Ramos (cell line): ENCODE results near the gene HSDL1.

ENCODE experiments used
- in situ Hi-C: fragments of 300-500 bp; cut with MboI; formaldehyde crosslinking; loops from one replicate; pipeline ENCODE4 v1.14.3; 2022; ENCODE audit warnings: low sequenced_read_pairs; ENCODE audit not compliant: unreplicated experiment

HSDL1 gene

DNA sequence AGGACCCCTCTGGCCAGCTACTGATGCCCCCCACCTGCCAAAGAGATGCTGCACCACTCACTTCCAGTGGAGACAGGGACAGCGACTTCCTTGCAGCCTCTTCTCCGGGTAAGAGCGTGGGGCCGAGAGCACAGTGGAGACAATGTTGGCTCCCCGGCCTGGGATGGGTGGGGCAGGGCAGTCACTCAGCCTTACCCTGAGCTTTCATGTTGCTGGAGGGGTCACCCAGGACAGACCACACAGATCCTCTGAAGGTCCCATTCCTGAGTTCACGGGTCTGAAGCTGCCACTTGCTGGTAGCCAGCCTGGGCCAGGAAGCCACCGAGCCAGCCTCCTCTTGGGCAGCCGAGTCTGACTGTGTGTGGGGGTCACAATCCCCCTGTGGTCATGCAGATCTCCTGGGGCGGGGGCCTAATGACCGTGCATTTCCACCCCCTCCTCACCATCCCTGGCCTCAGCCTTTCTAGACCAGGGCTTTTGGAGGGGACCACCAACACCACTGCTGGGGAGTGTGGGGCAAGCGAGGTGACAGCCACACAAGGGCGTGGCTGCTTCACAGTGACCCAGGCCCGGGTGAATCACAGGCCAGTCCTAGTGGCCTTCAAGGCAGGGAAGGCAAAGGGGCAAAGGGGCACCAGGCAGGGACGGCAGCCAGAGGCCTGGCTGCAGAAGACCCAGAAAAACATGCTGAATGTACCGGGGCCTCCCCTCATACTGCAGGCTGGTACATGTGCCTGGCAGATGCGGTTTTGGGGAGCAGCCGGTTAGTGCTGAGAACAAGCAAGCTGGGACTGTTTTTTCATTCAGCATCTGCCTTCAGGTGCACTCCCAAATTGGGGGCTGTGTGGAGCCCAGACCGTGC lies 31.4 kb upstream of the HSDL1 start:
- in situ Hi-C loops: no loop called here

DNA sequence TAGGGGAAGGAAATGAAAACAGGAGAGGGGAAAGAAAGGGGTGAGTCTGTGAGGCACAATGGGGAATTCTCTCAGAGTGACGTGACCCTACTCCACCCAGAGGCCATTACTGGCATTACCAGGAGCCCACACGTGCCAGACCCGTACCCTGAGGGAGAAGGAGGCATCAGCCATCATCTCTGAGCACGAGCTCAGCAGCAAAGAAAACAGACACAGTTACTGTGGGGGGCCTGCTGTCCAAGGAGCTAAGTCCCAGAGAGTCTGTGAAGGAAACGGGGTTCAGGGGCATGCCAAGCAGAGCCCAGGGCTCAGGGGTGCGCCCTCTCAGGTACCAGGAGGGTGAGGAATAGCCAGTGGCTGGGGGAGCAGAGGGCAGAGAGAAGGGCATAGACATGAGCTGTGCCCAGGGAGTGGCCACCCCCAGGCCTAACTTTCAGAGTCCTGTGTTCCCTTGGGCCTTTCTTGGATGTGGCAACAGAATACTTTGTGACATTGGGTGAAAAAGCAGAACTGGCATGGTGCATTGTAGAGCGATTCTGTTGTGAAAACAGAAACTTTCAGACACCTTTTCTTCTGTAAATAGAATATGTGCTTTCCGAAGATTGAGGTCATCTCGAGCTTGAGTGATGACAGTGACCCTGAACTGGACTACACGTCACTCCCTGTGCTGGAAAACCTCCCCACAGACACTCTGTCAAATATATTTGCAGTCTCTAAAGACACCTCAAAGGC lies 30.5 kb upstream of the HSDL1 start:
- in situ Hi-C loops: no loop called here

GRCh38 chr16:84174396-84174795 lies 29.4 kb upstream of the HSDL1 start:
- in situ Hi-C loops: no loop called here

GRCh38 chr16:84169765-84170310 lies 24.9 kb upstream of the HSDL1 start:
- in situ Hi-C loops: no loop called here

DNA sequence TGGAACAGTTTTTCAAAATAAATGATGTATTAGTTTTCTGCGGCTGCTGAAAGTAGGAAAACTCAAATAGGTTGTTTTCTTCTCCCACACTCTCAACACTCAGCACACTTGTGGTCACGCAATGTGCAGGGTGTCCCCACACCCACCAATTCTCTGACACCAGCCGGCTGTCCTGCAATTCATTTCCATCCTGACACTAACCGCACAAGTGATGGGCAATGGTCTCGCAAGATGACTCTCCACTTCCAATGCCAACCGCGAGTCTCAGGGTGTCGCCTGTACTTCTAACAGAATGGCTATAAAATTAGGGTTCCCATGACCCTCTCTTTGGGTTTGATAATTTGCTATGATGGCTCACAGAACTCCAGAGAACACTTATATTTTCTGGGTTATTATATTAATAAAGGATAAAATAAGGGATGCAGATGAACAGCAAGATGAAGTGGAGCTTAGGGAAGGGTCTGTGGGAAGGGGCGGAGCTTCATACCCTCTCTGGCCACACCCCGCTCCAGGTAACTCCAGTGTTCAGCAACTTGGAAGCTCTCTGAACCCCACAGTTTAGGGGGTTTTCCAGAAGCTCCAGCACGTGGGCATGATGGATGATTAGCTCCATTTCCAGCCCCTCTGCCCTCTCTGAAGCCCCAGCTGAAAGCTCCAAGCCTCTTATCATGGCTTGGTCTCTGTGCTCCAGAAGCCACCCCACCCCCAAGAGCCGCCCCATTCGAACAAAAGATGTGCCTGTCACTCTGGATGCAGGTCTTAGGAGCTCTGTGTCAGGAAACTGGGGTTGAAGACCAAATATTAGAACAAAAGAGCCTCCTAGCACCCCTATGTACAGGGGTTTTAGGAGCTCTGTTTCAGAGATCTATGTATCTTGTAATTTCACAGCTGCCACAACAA lies 22.1 kb upstream of the HSDL1 start:
- in situ Hi-C loops: no loop called here

DNA sequence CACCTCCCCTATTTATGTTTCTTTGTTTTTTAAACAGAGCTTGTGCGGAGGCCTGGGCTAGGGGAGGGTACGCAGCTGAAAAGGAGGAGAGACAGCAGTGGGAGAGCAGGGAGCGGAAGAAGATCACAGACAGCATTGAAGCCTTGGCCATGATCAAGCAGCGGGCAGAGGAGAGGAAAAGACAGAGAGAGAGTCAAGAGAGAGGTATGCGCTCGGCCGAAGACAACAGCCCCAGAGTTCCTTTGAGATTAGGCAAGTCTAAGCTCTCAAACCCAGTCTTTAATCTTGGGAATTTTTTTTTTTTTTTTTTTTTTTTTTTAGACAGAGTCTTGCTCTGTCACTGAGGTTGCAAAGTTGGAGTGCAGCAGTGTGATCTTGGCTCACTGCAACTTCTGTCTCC lies 20.8 kb upstream of the HSDL1 start:
- in situ Hi-C loops: no loop called here

DNA sequence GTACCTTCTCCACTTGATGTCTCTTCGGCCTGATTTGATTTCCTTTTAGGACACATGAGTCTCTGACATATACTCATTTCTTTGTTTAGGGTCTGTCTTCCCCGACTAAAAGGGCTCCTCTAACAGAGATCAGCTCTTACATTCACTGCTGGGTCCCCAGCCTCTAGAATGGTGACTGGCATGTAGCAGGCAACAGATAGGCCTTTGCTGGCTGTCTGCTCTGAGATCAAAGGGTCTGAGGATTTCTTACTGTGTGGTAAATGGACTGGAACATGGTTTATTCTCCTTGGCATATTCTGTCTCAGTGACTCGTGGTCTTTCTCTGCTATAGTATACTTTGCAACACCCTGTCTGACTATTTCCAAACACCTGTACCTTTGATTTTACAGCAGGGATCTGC lies 16.8 kb upstream of the HSDL1 start:
- in situ Hi-C loops: no loop called here

DNA sequence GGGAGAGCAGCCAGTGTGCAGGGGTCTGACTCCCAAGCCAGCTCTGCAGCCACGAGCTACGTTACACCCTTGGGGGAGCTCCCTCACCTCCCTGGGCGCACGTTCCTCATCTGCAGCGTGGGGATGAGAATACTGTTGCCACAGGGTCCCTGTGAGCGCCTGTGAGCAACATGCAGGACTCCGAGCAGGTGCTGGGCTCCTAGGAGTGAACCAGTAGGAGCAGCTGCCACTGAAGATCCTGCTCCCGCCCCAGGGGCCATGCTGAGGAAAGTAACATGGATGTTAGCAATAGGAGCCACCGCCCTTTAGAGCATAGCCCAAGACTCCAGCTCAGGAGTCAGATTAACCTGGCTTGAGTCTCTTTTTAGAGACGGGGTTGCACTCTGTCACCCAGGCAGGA lies 16.1 kb upstream of the HSDL1 start:
- in situ Hi-C loops: no loop called here

DNA sequence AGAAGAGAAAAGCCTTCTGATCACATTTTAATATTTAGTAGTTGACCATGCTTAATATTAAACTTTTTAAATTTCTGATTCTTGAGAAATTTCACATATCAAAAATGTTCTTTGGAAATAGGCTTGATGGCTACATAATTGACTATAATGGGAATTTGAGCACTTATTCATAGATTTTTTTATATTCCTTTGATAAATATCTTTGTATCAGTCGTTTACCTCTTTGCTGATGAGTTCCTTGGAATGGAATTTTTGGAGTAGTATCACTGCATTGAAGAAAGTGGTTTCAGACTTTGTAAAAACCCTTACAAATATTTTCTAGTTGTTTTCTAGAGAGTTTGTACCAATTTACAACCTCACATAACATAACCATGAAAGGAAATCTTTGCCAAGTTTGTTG lies 14.8 kb upstream of the HSDL1 start:
- in situ Hi-C loops: no loop called here

DNA sequence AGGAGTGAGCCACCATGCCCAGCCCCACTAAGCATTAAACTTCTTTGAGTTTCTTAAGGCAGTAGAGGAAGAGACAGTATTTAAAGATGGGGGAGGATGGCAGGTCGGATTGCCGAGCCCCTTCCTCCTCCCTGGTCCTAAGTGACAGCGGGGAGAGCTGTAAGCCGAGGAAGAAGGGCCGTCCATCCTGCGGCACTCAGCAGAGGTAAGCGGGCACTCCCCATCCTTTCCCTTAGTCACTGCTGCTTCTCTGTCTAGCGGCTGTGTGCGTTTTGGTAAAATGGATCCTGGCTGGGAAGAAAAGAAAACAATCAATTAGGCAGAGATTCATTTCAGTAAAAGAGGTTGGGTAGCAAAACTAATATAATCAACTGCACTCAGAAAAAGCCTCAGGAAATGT lies 14.0 kb upstream of the HSDL1 start:
- in situ Hi-C loops: no loop called here

DNA sequence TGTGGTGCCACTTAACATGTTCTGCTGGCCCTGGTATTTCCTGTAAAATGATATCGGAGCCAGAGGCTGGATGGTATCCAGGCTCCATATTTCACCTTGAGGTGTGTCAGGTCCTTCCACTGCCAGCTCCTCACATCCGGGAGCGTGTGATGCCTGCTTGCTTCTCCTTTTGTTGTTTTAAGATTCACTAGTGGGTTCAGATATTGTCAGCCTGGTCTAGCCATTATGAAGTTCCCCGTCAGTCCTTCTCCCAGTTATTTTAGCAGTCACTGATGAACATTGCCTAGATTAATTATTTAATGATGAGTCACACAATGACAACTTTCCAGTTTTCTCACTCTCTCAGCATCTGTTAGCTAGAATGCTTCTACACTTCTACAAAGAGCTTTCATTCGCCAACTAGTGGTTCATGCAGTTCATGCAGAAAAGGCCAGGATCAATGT lies 11.4 kb upstream of the HSDL1 start:
- in situ Hi-C loops: no loop called here

DNA sequence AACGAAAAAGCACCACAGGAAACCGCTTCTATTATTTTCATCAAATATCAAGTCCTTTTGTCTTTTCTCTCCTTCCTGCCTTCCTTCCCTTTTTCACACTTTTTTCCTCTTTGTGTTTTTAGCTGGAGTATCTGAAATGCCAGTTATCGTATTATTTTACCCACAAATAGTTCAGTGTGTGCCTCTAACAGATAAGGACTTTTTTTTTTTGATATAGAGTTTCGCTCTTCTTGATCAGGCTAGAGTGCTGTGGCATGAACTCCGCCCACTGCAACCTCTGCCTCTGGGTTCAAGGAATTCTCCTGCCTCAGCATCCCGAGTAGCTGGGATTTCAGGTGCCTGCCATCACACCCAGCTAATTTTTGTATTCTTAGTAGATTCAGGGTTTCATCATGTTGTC lies 10.8 kb upstream of the HSDL1 start:
- in situ Hi-C loops: no loop called here

DNA sequence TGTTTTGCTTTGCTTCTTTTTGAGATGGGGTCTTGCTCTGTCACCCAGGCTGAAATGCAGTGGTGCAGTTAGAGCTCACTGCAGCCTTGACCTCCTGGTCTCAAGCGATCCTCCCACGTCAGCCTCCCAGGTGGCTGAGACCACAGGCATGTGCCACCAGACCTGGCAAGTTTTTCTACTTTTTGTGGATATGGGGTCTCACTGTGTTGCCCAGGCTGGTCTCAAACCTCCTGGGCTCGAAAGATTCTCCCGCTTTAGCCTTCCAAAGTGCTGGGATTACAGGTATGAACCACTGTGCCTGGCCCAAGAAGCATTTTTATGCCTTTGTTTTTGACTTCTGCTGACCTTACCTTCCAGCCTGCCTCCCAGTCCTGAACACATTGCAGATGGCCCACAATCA lies 10.2 kb upstream of the HSDL1 start:
- in situ Hi-C loops: no loop called here

- in situ Hi-C loops: no loop called here
Observed at GRCh38 chr16:84153660-84154214, 8.8 kb upstream of the HSDL1 start.

GRCh38 chr16:84150926-84151325 lies 5.9 kb upstream of the HSDL1 start:
- in situ Hi-C loops: no loop called here

DNA sequence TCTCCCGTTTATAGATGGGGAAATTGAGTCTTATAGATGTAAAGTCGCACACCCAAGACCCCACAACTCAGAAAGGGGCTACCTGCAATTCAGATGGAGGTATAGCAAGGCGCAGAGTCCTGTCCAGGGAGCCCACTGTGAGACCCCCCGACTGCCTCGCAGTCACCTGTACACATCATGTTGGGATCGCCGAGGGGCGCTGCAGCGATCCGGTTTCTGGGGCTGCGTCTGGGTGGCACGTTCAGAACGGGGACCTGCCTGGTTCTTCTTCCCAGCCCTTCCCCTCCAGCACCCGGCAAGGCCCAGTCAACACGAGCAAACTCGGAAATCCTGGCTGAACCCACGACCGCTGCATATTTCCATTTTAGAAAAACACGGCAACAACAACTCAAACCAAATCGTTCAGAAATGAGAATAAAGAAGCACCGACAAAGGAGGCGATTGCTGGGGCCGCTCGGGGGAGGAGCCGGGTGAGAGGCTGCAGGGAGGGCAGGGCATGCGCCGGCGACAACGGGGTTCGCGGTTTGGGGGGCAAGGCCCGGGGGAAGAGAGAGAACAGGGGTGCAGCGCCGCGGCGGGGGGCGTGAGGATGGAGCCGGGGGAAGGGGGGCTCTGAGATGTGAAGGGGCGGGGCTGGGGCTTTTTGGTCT lies 643 bp downstream of the HSDL1 start:
- in situ Hi-C loops: no loop called here

DNA sequence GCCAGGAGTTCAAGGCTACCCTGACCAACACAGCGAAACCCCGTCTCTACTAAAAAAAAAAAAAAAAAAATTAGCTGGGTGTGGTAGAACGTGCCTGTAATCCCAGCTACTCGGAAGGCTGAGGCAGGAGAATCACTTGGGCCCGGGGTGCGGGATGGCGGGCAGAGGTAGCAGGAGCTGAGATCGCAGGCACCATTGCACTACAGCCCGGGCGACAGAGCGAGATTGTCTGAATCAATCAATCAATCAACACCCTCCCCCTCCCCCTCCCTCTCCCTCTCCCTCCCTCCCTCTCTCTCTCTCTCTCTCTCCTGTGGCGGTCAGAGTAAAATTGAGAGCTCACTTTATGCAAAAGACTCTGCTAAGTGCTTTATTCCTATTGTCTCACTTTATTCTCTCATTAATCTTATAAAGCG lies 1.2 kb downstream of the HSDL1 start:
- in situ Hi-C loops: no loop called here

GRCh38 chr16:84143081-84143480 lies 1.9 kb downstream of the HSDL1 start:
- in situ Hi-C loops: no loop called here

DNA sequence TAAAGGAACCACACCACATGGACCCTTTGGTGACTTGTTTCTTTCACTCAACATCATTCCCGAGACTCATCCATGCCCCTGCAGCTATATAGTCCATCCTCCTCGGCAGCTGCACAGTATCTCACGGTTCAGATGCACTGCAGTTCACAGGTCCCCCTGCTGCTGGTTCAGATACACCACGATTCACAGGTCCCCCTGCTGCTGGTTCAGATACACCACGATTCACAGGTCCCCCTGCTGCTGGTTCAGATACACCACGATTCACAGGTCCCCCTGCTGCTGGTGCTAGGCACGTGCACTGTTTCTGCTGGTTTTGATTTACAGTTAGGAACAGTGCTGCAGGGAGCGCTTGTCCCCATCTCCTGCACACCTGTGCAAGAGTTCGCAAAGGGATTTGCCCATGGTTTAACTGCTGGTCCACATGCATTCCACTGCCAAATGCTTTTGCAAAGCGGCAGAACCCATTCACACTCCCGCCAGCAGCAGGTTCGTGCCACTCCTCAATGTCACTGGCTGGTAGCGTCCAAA lies 3.8 kb downstream of the HSDL1 start:
- in situ Hi-C loops: no loop called here
